ENCODE measurements around the gene CBY2. TPM values are rescaled to one million over a fixed set of nuclear protein-coding genes. Genes with fewer than 3 reads are reported as not detected.

CBY2 gene
- total and polyA plus RNA-seq, 12 donors, result not detected

DNA sequence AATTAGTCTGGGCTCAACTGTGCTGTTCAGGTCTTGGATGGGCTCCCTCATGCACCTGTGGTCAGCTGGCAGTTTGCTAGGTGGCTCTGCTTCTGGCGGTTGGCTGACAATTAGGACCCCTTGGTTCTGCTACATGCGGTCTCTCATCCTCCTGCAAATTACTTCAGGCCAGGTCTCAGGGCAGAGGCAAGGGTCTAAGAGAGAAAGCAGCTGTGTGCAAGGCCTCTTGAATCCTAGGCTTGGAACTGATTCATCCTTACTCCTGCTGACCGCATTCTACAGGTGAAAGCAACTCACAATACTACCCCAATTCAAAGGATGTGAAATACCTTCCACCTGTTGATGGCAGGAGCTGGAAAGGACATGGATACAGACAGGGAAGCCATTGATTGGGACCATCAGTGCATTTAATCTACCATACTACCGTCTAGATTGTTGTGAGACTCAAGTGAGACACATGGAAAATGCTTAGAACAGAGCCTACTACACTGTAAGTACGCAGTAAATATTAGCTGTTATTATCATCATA is 19.1 kb downstream of the CBY2 start:
- ATAC-seq, result no peak
- peaks cover 0 to 6% (median 0%) of the 10 kb centered on the region in 7 donors for H3K27me3 ChIP-seq
- no peak overlapping the region for H3K4me3 ChIP-seq
- no peaks in the 10 kb centered on the region for H3K36me3 ChIP-seq
- H3K4me1 ChIP-seq, result no peaks in the 10 kb centered on the region
- H3K27ac ChIP-seq, result no peak overlapping the region
- DNase-seq, result no peak
- no peaks in the 10 kb centered on the region for H3K9me3 ChIP-seq
- intact Hi-C loops (cut with DNase I), result no loop called here
- TF ChIP-seq, protein P1, sequence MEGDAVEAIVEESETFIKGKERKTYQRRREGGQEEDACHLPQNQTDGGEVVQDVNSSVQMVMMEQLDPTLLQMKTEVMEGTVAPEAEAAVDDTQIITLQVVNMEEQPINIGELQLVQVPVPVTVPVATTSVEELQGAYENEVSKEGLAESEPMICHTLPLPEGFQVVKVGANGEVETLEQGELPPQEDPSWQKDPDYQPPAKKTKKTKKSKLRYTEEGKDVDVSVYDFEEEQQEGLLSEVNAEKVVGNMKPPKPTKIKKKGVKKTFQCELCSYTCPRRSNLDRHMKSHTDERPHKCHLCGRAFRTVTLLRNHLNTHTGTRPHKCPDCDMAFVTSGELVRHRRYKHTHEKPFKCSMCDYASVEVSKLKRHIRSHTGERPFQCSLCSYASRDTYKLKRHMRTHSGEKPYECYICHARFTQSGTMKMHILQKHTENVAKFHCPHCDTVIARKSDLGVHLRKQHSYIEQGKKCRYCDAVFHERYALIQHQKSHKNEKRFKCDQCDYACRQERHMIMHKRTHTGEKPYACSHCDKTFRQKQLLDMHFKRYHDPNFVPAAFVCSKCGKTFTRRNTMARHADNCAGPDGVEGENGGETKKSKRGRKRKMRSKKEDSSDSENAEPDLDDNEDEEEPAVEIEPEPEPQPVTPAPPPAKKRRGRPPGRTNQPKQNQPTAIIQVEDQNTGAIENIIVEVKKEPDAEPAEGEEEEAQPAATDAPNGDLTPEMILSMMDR (IDR thresholded peaks at IDR 0.05), result no peak
- 71 to 73% methylated on average over 5 of the region's 5 CpGs for WGBS, 2 donors

DNA sequence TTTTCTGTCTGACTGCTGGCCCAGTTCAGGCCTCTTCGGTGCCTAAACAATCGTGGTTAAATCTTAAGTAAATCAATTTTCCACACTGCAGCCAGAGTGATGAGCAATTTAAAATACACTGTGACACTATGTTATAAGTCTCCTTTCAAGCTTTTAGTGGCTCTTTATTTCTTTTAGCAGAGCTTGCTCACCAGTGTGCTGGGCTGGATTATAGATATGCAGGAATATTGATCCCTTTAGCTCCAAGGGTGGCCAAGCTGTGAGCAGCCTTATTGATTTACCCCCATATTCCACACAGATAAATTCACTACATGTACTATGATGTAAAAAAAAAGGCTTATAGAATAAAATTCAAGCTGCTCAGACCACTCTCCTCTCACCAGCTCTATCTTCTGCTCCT is 21.7 kb downstream of the CBY2 start:
- no peak overlapping the region for H3K27ac ChIP-seq
- peaks cover 0 to 3% (median 0%) of the 10 kb centered on the region in 7 donors for H3K27me3 ChIP-seq
- H3K36me3 ChIP-seq, result no peaks in the 10 kb centered on the region
- no peak for ATAC-seq
- no peak overlapping the region for H3K4me3 ChIP-seq
- intact Hi-C loops (cut with DNase I), result no loop called here
- TF ChIP-seq, protein P1 (IDR thresholded peaks at IDR 0.05), result no peak
- peaks cover 0 to 7% (median 0%) of the 10 kb centered on the region in 11 donors for H3K9me3 ChIP-seq
- H3K4me1 ChIP-seq, result no peaks in the 10 kb centered on the region
- WGBS, 2 donors, result 84 to 90% methylated on average over 2 of the region's 2 CpGs
- no peak for DNase-seq

DNA sequence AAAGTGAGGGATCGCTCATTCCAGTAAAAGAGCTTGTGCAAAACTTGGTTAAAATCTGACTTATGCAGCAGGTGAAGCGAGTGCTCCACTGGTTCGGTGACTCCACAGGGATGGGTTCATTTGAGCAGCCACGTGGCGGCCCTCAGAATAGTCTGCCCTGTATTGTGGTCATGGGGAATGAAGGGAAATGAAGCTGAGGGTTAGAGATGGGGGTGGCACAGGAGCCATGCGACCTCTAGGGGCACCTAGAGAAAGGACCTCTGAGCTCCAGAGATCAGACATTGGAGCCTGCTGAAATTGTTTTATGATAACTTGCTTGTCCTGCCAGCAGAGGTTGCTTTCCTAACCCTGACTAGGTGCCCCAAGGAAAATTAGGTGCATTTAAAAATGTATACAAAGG is 26.6 kb downstream of the CBY2 start:
- intact Hi-C loops (cut with DNase I), result no loop called here
- TF ChIP-seq, protein P1 (IDR thresholded peaks at IDR 0.05), result peak in 1 of 9 donors; percentile 9
- 66 to 72% methylated on average over 6 of the region's 6 CpGs for WGBS, 2 donors
- Histone ChIP-seq H3K36me3 (no peaks in the 10 kb centered on the region), H3K27ac (no peak overlapping the region), H3K4me1 (no peaks in the 10 kb centered on the region), H3K4me3 (no peak overlapping the region), H3K27me3 (peaks cover 0 to 12% (median 0%) of the 10 kb centered on the region in 7 donors), H3K9me3 (peaks cover 0 to 7% (median 0%) of the 10 kb centered on the region in 11 donors)
- ATAC-seq, result no peak
- DNase-seq, result no peak

DNA sequence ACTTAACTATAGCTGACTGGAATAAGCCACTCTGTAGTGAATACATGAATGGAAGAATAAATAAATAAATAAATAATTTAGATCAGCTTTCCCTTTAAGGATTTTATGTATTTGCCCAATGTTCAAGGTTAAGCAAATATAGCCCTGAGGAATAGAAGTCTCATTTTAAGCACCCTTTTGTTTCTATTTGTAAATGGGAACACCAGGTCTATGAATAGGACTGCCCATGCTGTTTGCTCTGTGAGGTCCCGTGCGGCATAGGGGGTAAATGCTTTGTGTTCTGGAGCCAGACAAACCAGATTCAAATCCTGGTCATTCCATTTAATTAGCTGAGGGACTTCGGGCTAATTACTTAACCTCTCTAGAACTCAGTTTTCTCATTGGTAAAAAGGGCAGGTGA is 29.3 kb downstream of the CBY2 start:
- 93 to 96% methylated on average over 3 of the region's 3 CpGs for WGBS, 2 donors
- ATAC-seq (no peak), DNase-seq (no peak)
- Histone ChIP-seq H3K27ac (no peak overlapping the region), H3K27me3 (peaks cover 0 to 12% (median 0%) of the 10 kb centered on the region in 7 donors), H3K4me1 (no peaks in the 10 kb centered on the region), H3K4me3 (no peak overlapping the region), H3K9me3 (peaks cover 0 to 7% (median 0%) of the 10 kb centered on the region in 11 donors), H3K36me3 (no peaks in the 10 kb centered on the region)
- TF ChIP-seq, protein P1 (IDR thresholded peaks at IDR 0.05), result no peak
- intact Hi-C loops (cut with DNase I), result no loop called here
